HUDEP-2 (cell line): ENCODE measurements around the gene CDK4.
"Not testable (repeated sequence)": the region's sequence is repeated elsewhere in the genome, so short reads cannot be mapped to it uniquely, and the experiment has no call there.

Experiments used
- DNase-seq, 76 experiments: peaks; one replicate each; lab custom pipeline; 2025; ENCODE audit not compliant: unreplicated experiment in 76 of 76; lab: John Stamatoyannopoulos, UW

CDK4 gene

DNA sequence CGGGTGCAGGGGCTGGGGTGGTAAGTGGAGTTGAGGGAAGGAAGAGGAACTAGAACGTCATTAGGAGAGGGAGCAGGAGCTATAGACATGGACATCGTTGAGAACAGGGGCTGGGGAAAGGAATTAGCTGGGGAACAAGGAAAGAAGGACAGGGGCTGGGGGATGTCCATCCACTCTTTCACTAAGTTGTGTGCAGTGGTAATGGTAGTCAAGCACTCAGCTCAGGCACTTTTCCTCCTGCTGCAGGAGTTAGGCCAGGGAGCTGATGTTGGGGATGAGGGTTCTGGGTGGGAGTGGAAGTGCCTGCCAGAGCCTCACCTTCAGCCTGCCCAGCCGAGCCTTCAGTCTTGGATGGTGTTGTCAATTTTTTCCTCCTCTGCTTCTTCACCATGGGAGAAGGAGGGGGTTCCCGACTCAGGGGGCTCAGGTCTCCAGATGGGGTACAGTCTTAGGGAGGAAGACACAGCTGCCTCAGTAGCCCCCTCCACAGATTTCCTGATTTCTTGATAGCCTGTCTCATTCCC is 22.7 kb downstream of the CDK4 start:
- no peak for DNase-seq

DNA sequence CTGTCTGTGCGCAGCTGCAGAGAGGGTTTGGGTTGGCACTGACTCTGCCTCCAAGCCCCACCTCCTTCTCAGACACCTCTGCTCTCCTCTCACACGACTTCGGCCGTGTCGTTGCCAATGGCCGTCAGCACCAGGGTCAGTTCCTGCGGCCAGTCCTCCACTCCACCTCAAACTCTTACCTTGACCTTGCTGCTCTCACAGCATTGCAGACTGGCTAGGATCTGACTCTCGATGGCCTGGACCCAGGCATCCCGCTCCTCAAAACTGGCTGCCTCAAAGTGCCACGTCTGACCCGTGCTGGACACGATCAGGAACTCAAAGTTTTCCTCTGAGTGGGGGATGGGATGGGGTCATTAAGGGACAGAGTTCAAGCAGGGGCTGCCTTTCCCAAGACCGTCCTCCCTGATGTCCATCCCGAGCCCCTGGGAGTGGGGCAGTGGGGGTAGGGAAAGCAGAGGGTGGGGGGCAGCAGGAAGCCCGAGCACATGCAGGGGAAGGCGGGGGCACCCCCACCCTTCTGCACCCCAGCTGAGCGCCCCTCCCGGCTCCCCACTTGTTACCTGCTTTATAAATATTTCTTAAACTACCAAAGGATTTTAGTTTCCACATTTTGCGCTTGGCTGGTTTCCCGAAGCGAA is 24.2 kb downstream of the CDK4 start:
- no peak for DNase-seq

DNA sequence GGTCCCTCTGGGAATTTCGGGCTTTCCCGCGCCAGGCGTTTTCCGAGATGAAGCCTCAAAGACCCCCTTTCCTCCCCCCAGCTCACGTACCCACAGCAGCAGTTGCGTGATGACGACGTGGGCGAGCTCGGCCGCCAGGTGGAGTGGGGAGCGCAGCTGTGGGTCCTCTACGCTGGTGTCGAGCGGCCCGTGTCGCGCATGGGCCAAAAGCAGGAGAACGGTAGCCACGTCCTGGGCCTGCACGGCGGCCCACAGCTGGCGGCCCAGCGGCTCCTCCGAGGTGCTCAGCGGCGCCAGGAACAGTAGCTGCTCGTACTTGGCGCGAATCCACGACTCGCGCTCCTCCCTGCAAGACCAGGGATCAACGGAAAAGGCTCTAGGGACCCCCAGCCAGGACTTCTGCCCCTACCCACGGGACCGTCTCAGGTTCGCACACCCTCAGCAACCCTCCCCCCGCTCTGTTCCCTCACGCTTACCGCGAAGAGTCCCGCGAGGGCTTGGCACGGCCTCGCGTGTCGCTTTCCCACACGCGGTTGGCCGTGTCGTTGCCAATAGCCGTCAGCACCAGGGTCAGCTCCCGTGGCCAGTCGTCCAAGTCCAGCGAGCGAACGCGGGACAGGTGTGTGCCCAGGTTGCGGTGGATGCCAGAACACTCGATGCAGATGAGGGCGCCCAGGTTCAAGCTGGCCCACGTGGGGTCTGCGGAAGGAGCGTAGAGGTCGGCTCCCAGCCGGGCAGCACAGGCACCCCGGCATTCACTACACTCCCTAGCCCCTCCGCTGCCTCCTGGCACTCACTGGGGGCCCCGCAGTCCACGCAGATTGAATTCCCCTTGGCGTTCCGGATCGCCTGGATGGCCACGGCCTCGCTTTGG is 25.0 kb downstream of the CDK4 start:
- no peak for DNase-seq

- DNase-seq, result no peak
Measured at GRCh38 chr12:57726151-57726883, 25.8 kb downstream of the CDK4 start.

DNA sequence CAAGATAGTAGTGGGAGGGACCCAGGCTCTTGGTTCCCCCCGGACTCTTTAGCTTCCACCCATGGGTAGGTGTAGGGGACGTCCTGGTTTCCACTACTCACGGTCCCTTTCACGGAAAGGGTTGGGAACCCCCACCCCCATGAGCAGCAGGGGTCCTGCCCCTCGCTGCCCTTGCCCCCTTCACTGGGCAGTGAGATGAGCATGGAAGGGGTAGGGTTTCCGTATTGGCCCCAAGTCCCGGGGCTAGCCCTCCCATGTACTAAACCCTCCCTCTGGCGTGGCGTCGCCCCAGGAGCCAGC is 26.3 kb downstream of the CDK4 start:
- no peak for DNase-seq

DNA sequence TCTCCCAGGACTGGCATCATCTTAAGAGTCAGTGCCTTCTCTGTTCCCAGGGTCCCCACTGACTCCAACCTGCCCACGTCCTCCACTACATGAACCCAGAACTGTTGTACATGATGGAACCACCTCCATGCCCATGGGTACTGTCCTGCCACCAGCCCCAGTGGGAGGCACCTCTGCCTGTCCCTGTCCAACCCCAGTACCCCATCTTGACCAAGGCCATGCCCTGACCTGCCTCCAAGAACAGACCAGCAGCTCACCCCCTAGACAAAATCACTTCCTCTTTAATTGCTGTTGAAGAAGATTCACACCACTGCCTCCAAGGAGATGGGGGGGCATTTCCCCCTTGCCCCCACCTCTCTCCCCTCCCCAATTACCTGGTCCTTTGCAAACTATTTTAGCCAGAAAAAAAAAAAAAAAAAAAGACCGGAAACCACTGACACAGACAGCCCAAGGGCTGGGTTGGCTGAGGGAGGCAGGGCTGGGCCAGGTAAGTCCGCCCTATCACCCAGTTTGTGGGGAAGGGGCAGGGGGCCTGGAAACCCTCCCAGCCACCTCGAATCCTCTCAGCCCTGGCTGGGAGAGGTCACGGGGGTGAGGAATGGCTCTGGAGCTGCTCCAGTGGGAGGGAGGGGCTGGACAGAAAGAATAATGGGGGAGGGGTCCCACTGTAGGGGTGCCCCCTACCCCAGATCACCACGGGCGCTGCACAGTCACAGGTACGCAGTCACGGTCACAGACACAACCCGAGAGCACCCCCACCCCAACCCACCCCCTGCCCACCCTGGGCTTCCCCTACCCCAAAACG is 27.0 kb downstream of the CDK4 start:
- no peak for DNase-seq

GRCh38 chr12:57724003-57724935 is 27.8 kb downstream of the CDK4 start:
- no peak for DNase-seq

GRCh38 chr12:57723630-57723962 is 28.5 kb downstream of the CDK4 start:
- DNase-seq, result no peak

- DNase-seq, result no peak
Measured at GRCh38 chr12:57722716-57723629, 29.1 kb downstream of the CDK4 start.

DNA sequence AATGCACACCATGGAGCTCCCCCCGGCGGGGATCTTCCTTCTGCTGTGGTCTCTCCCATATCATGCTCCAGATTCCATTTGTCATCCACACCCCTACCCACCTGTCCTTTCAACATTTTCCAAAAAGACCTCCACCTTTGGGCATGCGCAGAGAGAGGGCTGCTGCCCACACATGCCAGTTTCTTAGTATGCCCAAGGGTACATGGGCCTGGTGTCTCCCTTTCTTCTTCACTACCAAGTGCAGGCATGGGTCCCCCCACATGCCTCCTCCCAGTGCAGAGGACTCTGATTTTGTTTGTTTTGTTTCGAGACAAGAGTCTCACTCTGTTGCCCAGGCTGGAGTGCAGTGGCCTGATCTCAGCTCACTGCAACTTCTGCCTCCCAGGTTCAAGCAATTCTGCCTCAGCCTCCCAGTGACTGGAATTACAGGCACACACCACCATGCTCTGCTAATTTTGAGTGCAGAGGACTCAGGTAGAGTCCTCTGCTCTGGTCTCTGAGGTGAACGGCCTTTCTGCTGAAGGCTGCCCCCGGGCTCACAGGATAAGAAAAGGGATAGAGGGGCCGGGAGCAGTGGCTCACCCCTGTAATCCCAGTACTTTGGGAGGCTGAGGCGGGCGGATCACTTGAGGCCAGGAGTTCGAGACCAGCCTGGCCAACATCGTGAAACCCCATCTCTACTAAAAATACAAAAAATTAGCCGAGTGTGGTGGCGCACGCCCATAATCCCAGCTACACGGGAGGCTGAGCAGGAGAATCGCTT is 30.1 kb downstream of the CDK4 start:
- DNase-seq, result not testable (repeated sequence)

GRCh38 chr12:57720606-57721595 is 31.2 kb downstream of the CDK4 start:
- no peak for DNase-seq

- DNase-seq, result no peak
Measured at GRCh38 chr12:57719777-57720605, 32.1 kb downstream of the CDK4 start.

DNA sequence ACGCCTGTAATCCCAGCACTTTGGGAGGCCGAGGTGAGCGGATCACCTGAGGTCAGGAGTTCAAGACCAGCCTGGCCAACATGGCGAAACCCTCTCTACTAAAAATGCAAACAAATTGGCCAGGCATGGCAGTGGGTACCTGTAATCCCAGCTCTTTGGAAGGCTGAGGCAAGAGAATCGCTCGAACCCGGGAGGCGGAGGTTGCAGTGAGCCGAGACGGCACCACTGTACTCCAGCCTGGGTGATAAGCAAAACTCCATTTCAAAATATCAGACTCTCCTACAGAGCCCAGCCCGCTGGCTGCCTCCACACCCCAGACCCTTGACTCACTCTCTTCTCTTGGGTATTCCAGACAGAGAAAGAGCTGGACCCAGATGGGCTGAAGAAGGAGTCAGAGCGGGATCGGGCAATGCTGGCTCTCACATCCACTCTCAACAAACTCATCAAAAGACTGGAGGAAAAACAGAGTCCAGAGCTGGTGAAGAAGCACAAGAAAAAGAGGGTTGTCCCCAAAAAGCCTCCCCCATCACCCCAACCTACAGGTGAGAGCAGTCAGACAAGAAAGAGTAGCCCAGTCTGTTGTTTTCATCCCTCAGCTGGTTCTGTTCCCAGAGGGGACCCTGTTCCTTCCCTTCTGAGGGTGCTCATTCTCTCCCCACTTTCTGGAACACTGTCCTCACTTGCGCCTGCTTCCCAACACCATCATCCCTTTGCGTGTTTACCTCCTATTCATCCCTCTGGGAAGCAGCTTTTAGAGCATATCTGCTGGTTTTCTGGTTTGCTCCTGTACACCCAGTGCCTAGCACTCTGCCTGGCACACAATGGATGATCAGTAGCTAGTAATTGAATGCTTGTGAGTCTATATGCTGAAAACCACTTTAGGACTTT is 33.2 kb downstream of the CDK4 start:
- no peak for DNase-seq

DNA sequence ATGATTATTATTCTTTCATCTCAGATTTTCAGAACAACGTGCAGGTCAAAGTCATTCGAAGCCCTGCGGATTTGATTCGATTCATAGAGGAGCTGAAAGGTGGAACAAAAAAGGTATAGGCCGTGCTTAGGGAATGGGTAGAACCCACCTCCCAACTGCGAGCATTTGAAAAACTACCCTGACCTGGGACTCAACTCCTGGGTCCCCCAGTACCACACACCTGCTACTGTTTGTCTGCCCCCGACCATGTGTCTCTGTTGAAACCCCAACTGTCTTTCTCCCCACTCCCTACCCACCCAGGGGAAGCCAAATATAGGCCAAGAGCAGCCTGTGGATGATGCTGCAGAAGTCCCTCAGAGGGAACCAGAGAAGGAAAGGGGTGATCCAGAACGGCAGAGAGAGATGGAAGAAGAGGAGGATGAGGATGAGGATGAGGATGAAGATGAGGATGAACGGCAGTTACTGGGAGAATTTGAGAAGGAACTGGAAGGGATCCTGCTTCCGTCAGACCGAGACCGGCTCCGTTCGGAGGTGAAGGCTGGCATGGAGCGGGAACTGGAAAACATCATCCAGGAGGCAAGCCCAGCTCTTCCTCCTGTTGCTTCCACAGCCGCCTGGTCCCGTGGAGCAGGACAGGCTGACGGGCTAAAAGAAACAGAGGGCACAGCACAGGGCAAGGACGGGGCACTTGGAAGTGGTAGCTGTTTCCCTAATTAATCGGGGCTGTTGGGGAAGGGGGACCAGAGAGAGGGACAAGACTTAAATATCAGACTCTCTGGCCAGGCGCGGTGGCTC is 34.1 kb downstream of the CDK4 start:
- no peak for DNase-seq
